ENCODE measurements around the gene IKZF1.

The IKZF1 gene

DNA sequence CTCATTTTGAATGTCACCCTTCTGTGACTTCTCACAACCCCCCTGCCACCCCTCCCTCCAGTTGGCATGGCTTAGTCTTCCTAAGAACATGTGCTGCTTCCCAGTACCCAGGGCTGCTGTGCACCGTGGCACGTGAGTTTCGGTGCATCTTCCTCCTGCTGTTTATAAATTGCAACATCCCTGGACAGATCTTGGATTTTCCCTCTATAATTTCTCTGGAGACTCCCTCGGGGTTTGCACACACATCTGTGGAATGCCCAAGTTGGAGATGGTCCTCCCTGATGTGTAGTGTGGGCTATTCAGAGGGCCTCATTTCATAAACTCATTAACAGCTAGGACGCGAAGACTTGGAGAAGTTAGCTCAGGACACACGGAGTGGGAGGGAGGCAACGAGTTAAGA, 52.9 kb downstream of the IKZF1 start:
- no peak for DNase-seq

DNA sequence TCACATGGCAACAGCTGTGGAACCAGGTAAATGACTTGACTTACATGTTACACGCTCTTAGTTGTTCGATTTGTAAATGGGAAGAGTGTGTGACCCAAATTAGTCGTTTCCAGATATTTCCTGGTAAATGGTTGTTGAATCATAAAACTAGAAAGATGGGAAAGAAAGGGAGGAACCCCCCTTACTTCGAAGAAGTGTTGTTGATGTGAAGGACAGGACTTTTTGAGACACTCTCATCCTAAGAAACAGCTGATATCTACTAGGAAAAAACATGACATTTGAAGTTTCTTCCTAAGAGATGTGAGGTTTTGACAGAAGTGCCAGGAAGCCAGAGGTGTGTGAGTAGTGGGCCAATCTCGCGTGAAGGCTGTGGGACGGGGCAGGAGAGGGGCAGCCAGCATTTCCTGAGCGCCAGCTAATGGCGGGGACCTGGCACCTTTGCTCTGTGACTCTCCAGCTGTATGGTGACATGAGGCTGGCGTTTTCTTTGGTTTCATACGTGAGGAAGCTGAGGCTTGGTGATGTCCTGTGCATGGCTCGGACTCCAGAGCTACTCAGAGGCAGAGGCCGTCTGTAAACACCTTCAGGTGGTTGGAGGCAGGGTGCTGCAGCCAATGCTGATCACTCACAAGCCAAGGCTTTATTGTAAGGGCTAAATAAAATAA, 53.7 kb downstream of the IKZF1 start:
- DNase-seq, result no peak

DNA sequence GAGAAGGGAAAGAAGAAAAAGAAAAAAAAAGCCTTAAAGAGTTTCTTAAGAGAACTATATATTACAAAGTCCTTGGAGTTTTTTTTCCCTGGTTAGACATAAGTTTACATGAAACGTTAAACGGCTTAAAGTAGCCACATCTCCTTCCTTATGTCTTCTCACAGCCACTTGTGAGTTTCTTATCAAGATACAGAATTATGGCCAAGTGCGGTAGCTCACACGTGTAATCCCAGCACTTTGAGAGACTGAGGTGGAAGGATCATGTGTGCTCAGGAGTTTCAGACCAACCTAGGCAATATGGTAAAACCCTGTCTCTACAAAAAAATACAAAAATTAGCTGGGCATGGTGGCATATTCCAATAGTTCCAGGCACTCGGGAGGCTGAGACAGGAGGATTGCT, 54.3 kb downstream of the IKZF1 start:
- DNase-seq, result no peak

DNA sequence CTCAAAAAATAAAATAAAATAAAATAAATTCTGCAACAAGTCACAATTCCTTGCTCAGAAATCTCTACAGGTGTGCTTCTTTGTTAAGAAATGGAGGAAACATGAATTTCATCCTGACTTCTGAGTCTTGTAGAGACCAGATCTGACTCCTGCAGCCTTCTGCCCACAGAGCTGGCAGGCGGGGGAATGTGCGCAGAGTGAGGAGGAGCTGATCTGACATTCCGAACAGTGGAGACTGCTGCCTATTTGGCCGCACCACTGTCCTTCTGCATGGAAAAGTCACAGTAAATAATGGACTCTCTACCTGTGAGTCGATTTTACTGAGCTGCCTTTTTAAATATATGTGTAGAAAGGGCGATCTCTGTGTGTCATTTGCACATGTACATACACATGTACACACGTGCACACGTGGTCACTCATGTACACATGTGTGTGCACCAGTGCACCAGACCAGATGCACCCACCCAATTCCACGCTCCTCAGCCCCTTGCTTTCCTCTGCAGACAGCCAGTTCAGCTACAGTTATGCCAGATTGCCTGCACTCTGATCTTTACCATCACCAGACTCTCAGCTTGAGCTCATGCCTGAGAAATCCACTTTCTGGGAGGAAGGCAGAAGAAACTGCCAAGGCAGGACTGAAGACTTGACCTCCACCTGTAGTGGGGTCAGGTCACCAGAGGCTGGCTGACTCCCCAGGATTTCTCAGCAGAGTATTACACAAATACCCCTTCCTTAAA, 54.9 kb downstream of the IKZF1 start:
- DNase-seq, result no peak

DNA sequence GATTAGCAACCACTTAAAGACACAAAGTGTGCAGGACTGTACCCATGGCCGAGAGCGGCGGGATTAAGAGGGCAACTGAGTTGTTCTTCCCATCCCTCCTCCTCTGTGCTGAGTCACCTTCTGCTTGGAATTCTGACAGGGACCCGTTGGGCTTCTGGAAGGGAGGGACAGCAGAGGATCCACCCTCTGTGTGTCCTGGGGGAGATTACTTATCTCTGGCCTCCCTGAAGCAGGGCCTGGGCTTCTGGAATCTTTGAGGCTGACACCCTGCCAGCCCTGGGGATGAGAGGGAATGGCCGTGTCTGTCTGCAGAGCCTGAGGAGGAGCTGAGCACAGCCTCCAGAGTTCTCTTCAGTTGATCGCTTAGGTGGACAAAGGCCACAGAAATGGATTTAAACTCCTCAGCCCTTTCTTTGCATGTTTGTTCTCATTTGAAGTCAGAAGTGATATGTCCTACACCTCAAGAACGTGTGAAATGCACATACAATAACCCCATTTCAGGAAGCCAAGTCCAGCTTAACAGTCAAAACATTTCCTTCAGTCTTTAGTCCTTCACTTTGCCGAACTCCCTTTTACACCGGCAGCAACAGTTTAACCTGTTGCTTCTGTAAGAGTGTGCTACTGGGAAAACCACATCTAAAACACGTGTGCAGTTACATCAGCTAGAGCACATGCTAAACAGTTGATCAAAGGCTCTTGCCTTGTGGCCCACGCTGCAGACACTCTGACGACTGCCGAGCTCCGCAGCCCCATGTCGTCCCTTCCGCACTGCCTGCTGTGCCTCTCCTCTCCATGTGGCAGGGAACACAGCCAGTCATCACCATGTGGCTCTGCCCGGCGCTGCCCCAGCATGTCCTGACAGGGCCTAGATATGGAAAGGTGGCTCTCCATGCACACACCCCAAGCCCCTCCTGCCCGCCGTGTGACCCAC, 55.7 kb downstream of the IKZF1 start:
- no peak for DNase-seq

DNA sequence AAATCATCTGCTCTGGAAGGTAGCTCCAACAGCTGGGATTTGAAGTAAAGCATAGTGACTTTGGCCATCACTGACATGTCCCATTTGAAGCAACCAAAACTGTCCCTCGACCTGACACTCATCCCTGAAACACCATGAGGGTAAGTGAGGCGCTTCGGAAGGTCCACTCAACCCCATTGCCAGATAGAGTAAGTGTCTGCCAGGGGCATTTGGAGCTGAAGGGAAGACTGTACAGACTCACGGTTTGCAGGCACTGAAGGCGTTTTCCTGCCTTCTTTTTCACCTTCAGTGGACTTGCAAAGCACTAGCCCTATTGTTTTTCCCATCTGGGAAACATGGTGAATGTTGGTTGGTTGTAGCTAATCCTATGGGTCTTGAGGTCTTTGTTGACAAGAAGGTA, 57.6 kb downstream of the IKZF1 start:
- DNase-seq, result no peak

DNA sequence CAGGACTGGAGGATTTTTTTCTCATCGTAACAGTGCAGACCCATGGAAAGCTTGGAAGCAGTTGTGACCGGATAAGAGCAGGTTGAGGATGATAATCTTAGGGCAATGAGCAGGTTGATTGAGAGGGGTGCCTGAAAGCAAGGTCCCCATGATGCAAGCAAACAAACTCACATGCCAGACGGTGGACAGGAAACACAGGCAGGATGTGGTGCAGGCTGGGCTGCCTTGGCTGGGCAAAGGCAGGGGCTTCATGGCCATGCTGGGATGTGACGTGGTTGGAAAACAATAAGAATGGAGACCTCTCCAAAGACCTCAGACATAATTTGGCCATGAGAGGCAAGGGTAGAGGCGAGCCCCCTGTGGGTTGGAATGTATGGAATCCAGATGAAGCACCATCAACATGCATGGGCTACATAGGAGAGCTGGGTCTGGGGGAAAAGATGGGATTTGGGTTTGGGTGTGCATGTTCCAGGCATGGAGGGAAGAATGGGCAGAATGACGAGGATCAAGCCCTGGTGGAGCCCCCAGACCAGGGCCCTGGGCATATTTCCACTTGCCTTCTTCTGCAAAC, 58.3 kb downstream of the IKZF1 start:
- no peak for DNase-seq

DNA sequence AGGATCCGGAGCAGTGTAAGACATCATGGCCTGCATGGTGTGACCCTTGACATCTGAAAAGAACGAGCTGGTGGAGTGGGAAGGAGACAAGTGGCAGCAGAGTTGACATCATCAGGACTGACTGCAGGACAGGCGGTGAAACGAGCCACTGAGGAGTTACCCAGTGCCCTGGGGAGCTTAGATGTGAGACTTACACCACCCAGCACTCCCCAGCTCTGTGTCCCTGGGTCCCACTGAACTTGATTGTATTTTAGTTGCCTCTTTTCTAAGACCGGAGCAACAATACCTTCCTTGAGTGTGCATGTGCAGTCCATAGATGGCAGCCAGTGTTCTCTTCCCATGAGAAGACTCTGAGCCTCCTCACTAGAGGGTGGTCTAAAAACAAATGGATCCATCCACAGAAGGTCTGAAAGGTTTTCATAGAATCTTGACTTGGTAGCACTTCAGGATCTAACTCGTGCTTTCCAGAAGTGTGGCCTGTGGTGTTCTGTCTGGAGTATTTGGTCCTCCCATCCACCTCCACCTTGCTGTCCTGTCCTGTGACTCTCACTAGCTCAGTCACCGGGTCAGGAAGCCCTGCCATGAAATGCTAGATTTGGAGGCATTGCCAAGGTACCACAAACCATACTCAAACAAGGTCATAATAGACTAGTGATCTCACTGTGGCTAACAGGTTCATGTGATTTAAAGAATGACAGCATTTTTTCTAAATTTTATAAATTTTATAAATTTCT, 59.0 kb downstream of the IKZF1 start:
- no peak for DNase-seq

DNA sequence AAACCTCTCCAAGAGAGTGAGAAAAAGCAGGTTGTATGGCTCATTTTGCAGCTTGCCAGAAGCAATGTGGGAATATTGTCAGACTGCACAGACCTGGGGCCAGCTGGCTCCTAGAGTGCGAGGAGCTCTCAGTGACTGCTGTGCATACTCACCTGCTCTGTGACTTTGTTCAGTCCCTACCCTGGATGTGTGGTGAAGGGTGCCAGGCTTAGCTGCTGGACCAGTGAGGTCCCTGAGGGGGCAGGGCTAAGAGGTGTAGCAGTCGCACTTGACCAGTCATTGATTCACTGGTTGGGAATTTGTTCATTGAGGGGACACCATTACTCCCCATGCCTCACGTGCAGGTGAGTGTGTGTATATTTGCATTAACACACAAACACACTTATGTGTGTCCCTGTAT, 60.1 kb downstream of the IKZF1 start:
- no peak for DNase-seq

DNA sequence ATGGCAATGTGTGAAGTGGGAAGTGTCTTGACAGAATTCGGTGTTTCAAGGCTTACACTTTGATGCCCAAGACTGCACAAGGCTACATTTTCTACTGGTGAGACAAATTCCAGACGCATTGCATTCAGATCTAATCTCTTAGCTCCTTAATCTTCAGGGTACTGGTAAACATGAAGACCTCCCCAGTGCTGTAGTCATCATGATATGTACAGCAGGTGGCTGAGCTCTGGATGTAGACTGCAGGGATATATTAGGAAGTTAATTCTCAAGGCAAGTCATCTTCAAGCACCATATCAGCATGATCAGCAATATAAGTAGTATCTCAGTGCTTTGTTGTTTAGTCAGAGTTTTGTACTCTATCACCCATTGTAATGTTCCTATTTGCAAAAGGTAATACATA, 61.8 kb downstream of the IKZF1 start:
- no peak for DNase-seq

DNA sequence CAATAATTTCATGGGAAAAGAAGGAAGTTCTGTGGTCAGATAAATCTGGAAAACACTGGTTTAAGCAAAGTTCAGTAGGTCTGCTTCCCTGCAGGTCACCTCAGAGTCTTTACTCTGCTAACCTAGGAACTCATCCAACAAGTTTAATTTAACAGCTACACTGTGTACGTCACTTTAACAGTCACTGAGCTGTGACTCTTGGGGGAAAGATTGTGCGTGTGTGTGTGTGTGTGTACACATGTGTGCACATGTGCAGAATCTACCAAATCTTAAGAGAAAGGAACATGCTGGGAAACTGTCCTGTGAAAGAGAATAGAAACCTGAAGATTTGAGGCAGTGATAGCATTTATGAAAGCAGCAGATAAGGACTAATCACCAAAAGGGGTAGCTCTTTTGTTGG, 62.6 kb downstream of the IKZF1 start:
- DNase-seq, result no peak

DNA sequence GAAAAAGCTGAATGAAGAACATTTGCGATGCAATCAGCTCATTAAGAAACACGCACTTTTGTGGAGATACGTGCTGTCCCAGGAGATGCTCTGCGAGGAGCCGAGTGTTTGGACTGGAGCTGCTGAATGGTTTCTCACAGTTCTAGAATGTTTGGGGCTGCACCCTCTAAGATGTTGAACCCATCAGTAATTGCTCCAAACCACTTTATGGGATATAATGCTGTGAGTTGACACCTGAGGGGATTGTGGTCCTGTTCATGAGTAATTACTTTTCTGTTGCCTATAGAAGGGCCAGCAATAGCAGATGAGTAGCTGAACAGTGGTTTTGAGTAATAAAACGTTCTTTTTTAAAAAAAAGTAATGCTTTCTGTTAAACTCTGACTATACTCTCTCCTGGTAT, 63.1 kb downstream of the IKZF1 start:
- no peak for DNase-seq

DNA sequence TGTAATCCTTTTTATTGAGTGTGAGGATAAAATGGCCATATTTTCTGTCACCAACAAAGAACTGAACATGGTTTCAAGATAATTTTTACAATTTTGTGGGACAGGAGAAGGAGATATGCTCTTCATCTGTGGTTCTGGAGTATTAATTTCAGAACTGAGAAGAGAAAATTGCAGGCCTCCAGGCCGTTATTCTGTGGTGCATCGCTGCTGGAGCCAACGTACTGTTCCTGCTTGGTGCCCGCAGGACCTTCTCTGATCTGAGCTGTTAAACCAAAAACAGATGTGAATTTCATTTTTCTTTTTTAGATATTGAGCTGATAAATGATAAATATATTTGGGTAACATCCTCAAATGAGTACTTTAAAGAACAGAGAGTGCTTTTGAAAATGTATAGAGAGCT, 63.9 kb downstream of the IKZF1 start:
- DNase-seq, result no peak

DNA sequence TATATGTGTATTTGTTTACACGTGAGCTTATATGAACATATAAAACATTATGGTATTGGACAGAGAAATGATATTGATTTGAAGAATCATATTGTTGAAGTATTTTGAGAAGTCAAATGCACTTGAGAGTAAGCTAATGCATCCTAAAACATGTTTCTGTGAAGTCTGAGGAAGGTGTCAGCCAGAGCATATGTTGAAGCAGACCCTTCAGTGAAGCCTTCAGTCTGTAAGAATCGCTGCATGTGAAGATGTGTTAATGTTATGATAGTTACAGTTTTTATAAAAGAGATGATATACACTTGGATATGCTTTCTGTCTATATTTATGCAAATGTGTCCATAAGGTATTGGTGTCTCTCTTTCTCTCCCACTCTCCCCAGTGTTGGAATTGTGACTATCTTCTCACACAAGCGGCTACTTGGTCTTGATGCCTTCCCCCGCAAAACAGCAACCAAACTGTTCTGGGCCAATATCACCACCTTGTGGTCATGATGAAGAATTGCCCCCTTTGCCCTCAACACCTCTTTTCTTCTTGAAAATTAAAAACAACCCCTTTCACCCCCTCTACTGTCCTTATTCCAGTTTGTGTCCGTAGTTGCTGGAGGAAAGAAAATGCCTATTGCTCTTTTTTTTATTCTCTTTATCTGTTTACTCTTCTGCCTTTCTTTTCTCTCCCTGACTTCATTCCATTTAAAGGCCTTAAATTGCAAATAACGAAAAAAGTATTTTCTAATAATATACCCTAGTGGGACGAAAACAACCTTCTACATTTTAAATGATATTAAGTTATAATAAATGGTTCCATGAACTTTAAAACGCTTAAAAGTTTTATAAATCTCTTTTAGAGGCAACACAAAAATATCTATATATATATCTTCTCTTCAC, 64.9 kb downstream of the IKZF1 start:
- DNase-seq, result peak; percentile 58

DNA sequence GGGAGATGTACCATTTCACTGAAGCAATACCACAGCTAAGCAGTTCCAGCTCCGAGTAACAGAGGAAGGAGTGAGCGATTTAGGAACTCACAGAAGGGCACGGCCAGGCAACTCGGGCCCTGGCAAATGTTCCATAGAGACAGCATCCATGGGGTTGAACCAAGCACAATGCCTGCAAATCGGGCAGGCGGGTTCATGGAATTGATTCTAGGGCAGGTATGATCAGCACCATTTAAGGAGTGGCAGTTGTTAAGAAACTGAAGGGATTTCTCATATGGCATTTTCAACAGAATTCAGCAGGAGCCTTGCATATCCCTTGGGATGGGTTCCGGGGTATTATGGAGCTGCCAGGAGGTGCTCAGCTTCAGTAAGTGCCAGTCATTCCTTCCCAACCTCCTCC, 66.4 kb downstream of the IKZF1 start:
- no peak for DNase-seq

DNA sequence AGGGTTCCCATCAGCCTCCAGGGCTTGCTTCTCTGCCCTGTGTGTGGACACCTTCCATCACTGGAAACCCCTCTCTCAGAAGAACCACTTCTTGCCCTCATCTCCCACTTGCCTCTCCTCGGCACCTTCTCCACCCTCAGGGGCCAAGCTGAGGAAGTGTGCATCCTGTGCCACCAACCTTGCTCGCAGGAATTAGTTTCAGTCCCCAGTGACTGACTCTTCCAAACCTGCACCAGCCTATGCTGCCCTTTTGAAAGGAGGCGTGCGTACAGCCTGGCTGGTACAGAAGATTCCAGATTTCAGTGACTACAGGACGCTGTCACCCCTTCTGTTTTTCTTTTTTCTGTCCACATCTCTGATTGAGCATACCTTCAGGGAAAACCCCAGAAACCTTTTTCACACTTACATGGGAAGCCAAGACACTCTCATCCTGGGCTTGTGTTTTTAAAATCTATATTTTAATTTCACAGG, 67.1 kb downstream of the IKZF1 start:
- no peak for DNase-seq

DNA sequence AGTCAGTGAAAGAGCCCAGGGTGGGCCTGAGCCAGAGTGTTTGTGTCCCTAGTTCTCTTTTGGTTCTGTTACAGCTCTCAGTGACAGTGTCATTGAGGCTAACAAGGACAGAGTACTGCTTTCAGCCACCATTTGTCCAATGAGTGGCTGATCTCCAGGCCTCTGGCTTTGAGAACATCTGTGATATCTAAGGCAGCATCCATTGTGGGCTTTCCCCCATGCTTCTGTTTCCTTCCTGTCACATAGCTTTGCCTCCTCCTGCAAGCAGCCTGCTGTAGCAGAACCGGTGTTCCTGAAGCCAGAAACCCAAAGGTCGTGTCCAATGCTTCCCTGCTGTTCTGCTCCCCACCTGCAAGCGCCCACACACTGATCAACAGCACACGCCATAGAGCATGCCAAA, 68.4 kb downstream of the IKZF1 start:
- no peak for DNase-seq

DNA sequence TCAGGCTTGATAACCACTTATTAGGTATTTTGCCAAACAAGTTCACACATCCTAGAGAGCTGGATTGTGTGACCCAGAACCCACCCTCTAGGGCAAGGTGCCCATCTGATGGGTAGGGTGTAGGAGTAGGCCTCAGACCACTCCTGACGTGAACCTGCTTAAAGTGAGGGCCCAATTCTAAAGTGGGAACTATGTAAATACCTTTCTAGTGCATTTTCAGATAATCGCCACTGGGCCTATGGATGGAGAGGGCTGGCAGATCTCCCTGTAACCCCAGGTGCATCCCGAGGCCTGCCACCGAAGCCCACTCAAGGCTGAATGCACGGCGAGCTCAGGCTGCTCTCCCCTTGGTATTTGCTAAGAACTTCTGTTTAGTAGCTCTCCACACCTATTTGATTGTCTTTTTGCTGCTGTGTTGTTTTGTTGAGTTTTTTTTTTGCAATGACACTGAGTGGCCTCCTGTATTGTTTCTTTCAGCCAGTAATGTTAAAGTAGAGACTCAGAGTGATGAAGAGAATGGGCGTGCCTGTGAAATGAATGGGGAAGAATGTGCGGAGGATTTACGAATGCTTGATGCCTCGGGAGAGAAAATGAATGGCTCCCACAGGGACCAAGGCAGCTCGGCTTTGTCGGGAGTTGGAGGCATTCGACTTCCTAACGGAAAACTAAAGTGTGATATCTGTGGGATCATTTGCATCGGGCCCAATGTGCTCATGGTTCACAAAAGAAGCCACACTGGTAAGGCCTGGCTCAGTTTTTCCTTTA, 71.7 kb downstream of the IKZF1 start:
- DNase-seq, result no peak

DNA sequence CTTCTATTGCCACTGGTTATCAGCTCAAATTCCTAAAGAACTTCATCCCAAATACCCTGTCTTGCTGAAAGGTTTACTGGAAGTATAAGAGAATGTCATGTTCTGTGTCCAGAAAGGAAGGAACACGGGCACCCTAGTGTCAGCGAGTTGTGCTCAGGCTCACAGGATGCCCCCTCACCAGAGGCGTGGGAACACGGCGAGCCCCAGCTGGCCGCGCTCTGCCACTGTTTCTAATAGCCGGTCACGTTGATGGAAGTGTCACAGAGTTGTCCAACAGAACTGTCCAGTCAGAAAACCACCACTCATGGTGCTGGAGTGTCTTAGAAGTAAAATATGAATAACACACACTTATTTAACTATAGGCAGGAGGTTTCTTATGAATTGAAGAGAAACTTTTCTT, 72.8 kb downstream of the IKZF1 start:
- DNase-seq, result no peak

DNA sequence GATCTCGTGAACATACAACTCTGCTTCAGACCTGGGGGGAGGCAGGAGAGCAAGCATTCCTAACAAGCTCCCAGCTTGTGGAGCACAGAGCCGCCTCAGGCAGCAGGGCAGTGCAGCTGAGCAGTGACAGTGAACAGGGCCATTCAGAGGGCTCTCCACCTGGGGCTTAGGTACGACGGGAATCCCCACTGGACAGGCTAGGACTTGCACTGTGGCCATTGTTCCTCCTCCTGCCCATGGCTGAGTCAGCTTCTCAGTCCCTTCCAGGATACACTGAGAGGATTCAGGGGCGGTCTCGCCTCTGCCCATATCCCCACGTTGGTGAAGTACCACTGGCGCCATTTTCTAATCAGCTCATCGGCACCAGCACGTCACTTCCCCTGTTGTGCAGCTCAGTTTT, 74.6 kb downstream of the IKZF1 start:
- no peak for DNase-seq

DNA sequence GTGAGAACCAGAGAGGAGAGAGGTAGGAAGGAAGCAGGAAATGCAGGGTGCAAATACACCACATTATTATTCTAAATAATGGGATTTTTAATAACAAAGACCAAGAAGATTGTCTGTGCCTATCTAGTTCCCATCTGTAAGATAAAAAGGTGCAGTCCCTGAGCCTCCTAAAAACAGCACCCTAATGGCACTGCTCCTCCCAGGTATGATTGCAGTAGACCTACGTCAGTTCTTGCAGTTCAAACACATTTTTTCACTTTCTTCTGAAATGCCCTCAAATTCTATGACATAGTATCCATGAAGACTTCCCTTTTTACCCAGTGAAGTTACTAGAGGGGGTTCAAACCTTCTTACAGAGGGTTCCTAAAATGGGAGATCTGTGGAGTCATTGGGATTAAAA, 75.0 kb downstream of the IKZF1 start:
- no peak for DNase-seq

Data from MV-4-11 (cell line).